ENCODE results near the gene CENPQ.

Gene CENPQ

GRCh38 chr6:49541936-49542335, 78.8 kb downstream of the CENPQ start:
- no peak for DNase-seq

All from Kasumi-1 (cell line).